ENCODE data around the gene SGCA. TPM values are rescaled to one million over a fixed set of nuclear protein-coding genes. Genes with fewer than 3 reads are reported as not detected.

The SGCA gene
- total and polyA plus RNA-seq, 9 of the 15 experiments (the other 6 are each of a cell fraction or from before 2014, with no cell fraction given) = not detected

GRCh38 chr17:50118828-50119218, 47.0 kb upstream of the SGCA start:
- BruUV-seq (replicated peaks) = no TSS peak
- peaks cover 0 to 20% of the 10 kb centered on the region in 2 experiments; a peak in 4 of 5 replicates for H3K4me1 ChIP-seq (replicated peaks in 1 of 2; ENCODE audit: control insufficient read depth in 2 of 2, insufficient read depth in 2 of 2, low read length in 2 of 2)
- intact Hi-C loops (cut with micrococcal nuclease) (no loop called here), in situ Hi-C loops (cut with MboI) (no loop called here)
- H3K4me2 ChIP-seq (ENCODE audit: insufficient read depth, low read length) = no peak overlapping the region
- no peaks in the 10 kb centered on the region for H3K9me3 ChIP-seq (replicated peaks; ENCODE audit: control insufficient read depth, insufficient read depth, low read depth, low read length)
- ChIA-PET POLR2A (interaction anchor here (0.7 kb wide), 1 partner anchor 31 kb away, joined by 3 read pairs; no protein-coding TSS in a partner anchor), CTCF (ENCODE audit: low intra/inter-chr PET ratio) (no interaction called here)
- peaks cover 9% of the 10 kb centered on the region for H4K20me1 ChIP-seq (replicated peaks; ENCODE audit: control insufficient read depth, insufficient read depth, low read length)
- peaks cover 35 to 56% of the 10 kb centered on the region in 2 experiments; a peak in 4 of 5 replicates for H3K27me3 ChIP-seq (ENCODE audit: control insufficient read depth in 2 of 2, insufficient read depth in 2 of 2, low read length in 2 of 2)
- no peak overlapping the region for H3K4me3 ChIP-seq
- H3K9ac ChIP-seq (ENCODE audit: insufficient read depth in 1 of 2, low read depth in 2 of 2, low read length in 2 of 2) = no peak overlapping the region
- no peaks in the 10 kb centered on the region for H3K9me1 ChIP-seq (ENCODE audit: control insufficient read depth, insufficient read depth, low read length)
- WGBS (ENCODE audit: insufficient coverage, low coverage, missing lambda C conversion rate) = 20% methylated on average over 4 of the region's 4 CpGs
- ATAC-seq (no peak), DNase-seq (ENCODE audit: extremely low read depth in 1 of 4, low spot score in 3 of 4) (no peak), FAIRE-seq (no peak)
- no peaks in the 10 kb centered on the region for H3K79me2 ChIP-seq (ENCODE audit: control insufficient read depth, insufficient read depth, low read length)
- no peak overlapping the region for H3K27ac ChIP-seq (ENCODE audit: extremely low read depth, low read depth, low read length)
- TF ChIP-seq NCOA4 (IDR thresholded peaks at IDR 0.05; ENCODE audit: partially characterized antibody) (no peak), RBM22 (IDR thresholded peaks at IDR 0.05; ENCODE audit: low read depth, low read length, poor library complexity, severe bottlenecking) (no peak), E4F1 (CRISPR knock-in tag; IDR thresholded peaks at IDR 0.05; ENCODE audit: borderline replicate concordance) (no peak), PTRF (tag; IDR thresholded peaks at IDR 0.05) (no peak), ZNF75A (CRISPR knock-in tag; IDR thresholded peaks at IDR 0.05) (no peak), RB1 (IDR thresholded peaks at IDR 0.05; ENCODE audit: low read depth) (no peak), ZNF263 (CRISPR knock-in tag; IDR thresholded peaks at IDR 0.05; ENCODE audit: borderline replicate concordance) (no peak)
- TF ChIP-seq, protein P1, sequence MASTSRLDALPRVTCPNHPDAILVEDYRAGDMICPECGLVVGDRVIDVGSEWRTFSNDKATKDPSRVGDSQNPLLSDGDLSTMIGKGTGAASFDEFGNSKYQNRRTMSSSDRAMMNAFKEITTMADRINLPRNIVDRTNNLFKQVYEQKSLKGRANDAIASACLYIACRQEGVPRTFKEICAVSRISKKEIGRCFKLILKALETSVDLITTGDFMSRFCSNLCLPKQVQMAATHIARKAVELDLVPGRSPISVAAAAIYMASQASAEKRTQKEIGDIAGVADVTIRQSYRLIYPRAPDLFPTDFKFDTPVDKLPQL (IDR thresholded peaks at IDR 0.05; ENCODE audit: extremely low read depth, insufficient read length) = no peak
- TF ChIP-seq, protein P2, sequence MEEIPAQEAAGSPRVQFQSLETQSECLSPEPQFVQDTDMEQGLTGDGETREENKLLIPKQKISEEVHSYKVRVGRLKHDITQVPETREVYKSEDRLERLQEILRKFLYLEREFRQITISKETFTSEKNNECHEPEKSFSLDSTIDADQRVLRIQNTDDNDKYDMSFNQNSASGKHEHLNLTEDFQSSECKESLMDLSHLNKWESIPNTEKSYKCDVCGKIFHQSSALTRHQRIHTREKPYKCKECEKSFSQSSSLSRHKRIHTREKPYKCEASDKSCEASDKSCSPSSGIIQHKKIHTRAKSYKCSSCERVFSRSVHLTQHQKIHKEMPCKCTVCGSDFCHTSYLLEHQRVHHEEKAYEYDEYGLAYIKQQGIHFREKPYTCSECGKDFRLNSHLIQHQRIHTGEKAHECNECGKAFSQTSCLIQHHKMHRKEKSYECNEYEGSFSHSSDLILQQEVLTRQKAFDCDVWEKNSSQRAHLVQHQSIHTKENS (CRISPR knock-in tag; IDR thresholded peaks at IDR 0.05) = no peak
- H2AFZ ChIP-seq (ENCODE audit: low read depth, low read length) = no peak overlapping the region
- no peaks in the 10 kb centered on the region for H3K36me3 ChIP-seq (ENCODE audit: control insufficient read depth, insufficient read depth, low read length)
